Trophoblast cell (in vitro differentiated cells and primary cell): ENCODE results near the gene GPR143.

Source experiments
- DNase-seq, 2 donors: peaks; one replicate each; pipeline ENCODE4 v3.0.0-alpha.2; 2016
- H2AFZ ChIP-seq: 2 replicates; pipeline ENCODE4 v1.6.1; 2013; ENCODE audit warnings: low read length, moderate library complexity, mild to moderate bottlenecking; ENCODE audit not compliant: insufficient read depth, poor library complexity
- H2AK5ac ChIP-seq: 2 replicates; pipeline ENCODE4 v1.6.1; 2013; ENCODE audit warnings: mild to moderate bottlenecking, low read length
- H2BK120ac ChIP-seq: 2 replicates; pipeline ENCODE4 v1.6.1; 2013; ENCODE audit warnings: low read length, mild to moderate bottlenecking, moderate library complexity; ENCODE audit not compliant: insufficient read depth, poor library complexity
- H2BK12ac ChIP-seq: 2 replicates; pipeline ENCODE4 v1.6.1; 2013; ENCODE audit warnings: mild to moderate bottlenecking, low read length, moderate library complexity
- H2BK5ac ChIP-seq: 2 replicates; pipeline ENCODE4 v1.6.1; 2013; ENCODE audit warnings: low read length, low read depth, moderate library complexity, mild to moderate bottlenecking; ENCODE audit not compliant: poor library complexity
- H3K14ac ChIP-seq: 2 replicates; pipeline ENCODE4 v1.6.1; 2013; ENCODE audit warnings: mild to moderate bottlenecking, low read length
- H3K18ac ChIP-seq: 2 replicates; pipeline ENCODE4 v1.6.1; 2013; ENCODE audit warnings: mild to moderate bottlenecking, low read length
- H3K23ac ChIP-seq: 2 replicates; pipeline ENCODE4 v1.6.1; 2013; ENCODE audit warnings: low read length
- H3K27ac ChIP-seq: 2 replicates; pipeline ENCODE4 v1.5.1; 2013; ENCODE audit warnings: low read depth, mild to moderate bottlenecking, inconsistent platforms, low read length, moderate library complexity
- H3K27me3 ChIP-seq: 2 replicates; pipeline ENCODE4 v1.6.1; 2013; ENCODE audit warnings: inconsistent platforms, mild to moderate bottlenecking, low read length, moderate library complexity; ENCODE audit not compliant: insufficient read depth
- H3K36me3 ChIP-seq, 2 experiments: 1 replicate in 1 of 2; 2 replicates in 1 of 2; pipeline ENCODE4 v1.6.1; 2013; ENCODE audit warnings: low read length in 2 of 2, mild to moderate bottlenecking in 2 of 2, moderate library complexity in 1 of 2; ENCODE audit not compliant: insufficient read depth in 2 of 2, control insufficient read depth in 1 of 2
- H3K4ac ChIP-seq: 2 replicates; pipeline ENCODE4 v1.6.1; 2013; ENCODE audit warnings: low read depth, mild to moderate bottlenecking, low read length, moderate library complexity
- H3K4me1 ChIP-seq, 2 experiments: 1 replicate in 1 of 2; 2 replicates in 1 of 2; pipeline ENCODE4 v1.6.1; 2013; ENCODE audit warnings: low read length in 2 of 2, mild to moderate bottlenecking in 2 of 2, moderate library complexity in 1 of 2; ENCODE audit not compliant: insufficient read depth in 2 of 2, control insufficient read depth in 1 of 2
- H3K4me2 ChIP-seq: 2 replicates; pipeline ENCODE4 v1.6.1; 2013; ENCODE audit warnings: inconsistent platforms, mild to moderate bottlenecking, low read length, moderate library complexity
- H3K4me3 ChIP-seq: 2 replicates; pipeline ENCODE4 v1.5.1; 2013; ENCODE audit warnings: mild to moderate bottlenecking, low read depth, low read length, inconsistent platforms
- H3K79me1 ChIP-seq: one replicate; pipeline ENCODE4 v1.6.1; 2013; ENCODE audit warnings: low read length
- H3K79me2 ChIP-seq: 2 replicates; pipeline ENCODE4 v1.6.1; 2013; ENCODE audit warnings: low read length, mild to moderate bottlenecking; ENCODE audit not compliant: control insufficient read depth, insufficient read depth, poor library complexity
- H3K9ac ChIP-seq: 2 replicates; pipeline ENCODE4 v1.6.1; 2013; ENCODE audit warnings: mild to moderate bottlenecking, low read length
- H3K9me3 ChIP-seq: 2 replicates; pipeline ENCODE4 v1.6.1; 2013; ENCODE audit warnings: low read depth, mild to moderate bottlenecking, control low read depth, inconsistent platforms, low read length; ENCODE audit not compliant: insufficient read depth
- H4K12ac ChIP-seq: 2 replicates; pipeline ENCODE4 v1.6.1; 2013; ENCODE audit warnings: low read depth, mild to moderate bottlenecking, low read length, moderate library complexity
- H4K8ac ChIP-seq: 2 replicates; pipeline ENCODE4 v1.6.1; 2013; ENCODE audit warnings: low read depth, mild to moderate bottlenecking, low read length, moderate library complexity
- H4K91ac ChIP-seq: one replicate; pipeline ENCODE4 v1.6.1; 2013; ENCODE audit warnings: low read depth, mild to moderate bottlenecking, low read length, moderate library complexity
- WGBS: extraction: QIAGEN DNeasy Blood & Tissue Kit; methylation state at CpG from one replicate; pipeline ENCODE4 v1.1.7; 2013; ENCODE audit warnings: missing lambda C conversion rate; ENCODE audit not compliant: insufficient read length, insufficient coverage; ENCODE audit errors: extremely low coverage; 5-methylcytosine and 5-hydroxymethylcytosine counted together

GPR143 gene

DNA sequence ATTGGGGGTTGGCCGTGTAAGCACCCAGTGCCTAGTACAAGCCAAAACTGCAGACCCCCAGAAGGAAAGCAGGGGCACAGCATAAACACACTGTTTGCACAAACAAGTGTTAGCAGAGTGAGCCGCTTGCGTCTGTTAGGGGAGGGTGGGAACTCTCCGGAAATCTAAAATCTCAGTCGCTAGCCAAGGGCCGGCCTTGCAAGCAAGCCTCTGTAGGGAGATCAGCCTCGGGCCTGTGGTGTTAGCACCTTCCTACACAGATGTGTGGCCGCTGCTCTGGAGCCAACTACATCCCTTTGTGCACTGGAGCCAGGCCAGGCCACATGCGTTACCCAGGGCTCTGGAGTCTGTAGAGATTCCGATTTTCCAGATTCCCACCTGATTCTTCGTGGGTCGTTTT, 67.1 kb downstream of the GPR143 start:
- H3K27me3 ChIP-seq: no peaks in the 10 kb centered on the region
- H3K4me1 ChIP-seq: no peaks in the 10 kb centered on the region
- no peak overlapping the region for H2BK120ac ChIP-seq
- no peak overlapping the region for H2AFZ ChIP-seq
- no CpG with 5 or more reads among the region's 12 CpGs for WGBS
- no peak overlapping the region for H4K12ac ChIP-seq
- H3K79me1 ChIP-seq: no peaks in the 10 kb centered on the region
- no peak for DNase-seq
- no peak overlapping the region for H3K27ac ChIP-seq
- no peaks in the 10 kb centered on the region for H3K9me3 ChIP-seq
- no peak overlapping the region for H3K23ac ChIP-seq
- H3K4me2 ChIP-seq: no peak overlapping the region
- no peak overlapping the region for H3K4ac ChIP-seq
- no peaks in the 10 kb centered on the region for H3K79me2 ChIP-seq
- H4K8ac ChIP-seq: no peak overlapping the region
- H4K91ac ChIP-seq: no peak overlapping the region
- no peak overlapping the region for H2AK5ac ChIP-seq
- no peak overlapping the region for H3K14ac ChIP-seq
- no peak overlapping the region for H3K9ac ChIP-seq
- H2BK5ac ChIP-seq: no peak overlapping the region
- H2BK12ac ChIP-seq: no peak overlapping the region
- H3K36me3 ChIP-seq: peaks cover 15 to 27% of the 10 kb centered on the region in 2 experiments
- H3K18ac ChIP-seq: no peak overlapping the region
- no peak overlapping the region for H3K4me3 ChIP-seq

DNA sequence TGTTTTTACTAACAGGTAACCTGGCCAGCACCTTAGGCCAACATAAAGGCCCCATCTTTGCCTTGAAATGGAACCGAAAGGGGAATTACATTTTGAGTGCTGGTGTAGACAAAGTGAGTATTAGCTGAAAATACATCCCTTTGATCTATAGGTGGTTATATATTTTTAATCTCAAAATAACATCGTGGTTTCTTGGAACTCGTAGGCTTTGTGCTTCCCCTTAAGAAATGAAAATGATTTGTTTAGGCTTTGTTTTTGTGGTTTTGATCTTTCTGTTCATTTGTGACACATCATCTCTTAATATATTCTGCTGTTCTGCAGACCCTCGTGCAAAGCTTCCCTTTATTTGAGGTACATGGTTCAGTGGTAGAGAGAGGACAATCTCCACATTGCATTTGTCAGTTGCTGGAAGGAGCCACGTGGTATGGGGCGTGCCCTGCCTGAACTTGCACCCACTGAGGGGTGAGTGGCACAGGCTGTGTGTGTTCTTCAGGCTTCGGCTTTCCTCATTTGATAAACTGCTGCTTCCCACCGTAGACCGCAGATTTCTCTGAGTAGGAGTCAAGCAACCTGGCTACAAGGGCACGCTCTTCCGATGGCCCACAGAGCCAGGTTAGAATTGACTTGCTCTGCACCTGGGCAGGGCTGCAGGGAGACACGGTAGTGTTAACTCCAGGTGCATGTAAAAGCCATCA, 72.2 kb downstream of the GPR143 start:
- Histone ChIP-seq H2BK12ac (no peak overlapping the region), H4K12ac (no peak overlapping the region), H3K79me1 (no peaks in the 10 kb centered on the region), H4K8ac (no peak overlapping the region), H3K4ac (no peak overlapping the region), H3K36me3 (peaks cover 20 to 33% of the 10 kb centered on the region in 2 experiments), H3K79me2 (no peaks in the 10 kb centered on the region), H2AK5ac (no peak overlapping the region), H3K27me3 (no peaks in the 10 kb centered on the region), H4K91ac (no peak overlapping the region), H2BK120ac (no peak overlapping the region), H3K4me1 (no peaks in the 10 kb centered on the region), H3K14ac (no peak overlapping the region), H3K9me3 (peaks cover 3% of the 10 kb centered on the region), H3K23ac (no peak overlapping the region), H3K18ac (no peak overlapping the region), H3K27ac (no peak overlapping the region), H3K4me3 (no peak overlapping the region), H3K4me2 (no peak overlapping the region), H3K9ac (no peak overlapping the region), H2BK5ac (no peak overlapping the region), H2AFZ (no peak overlapping the region)
- no CpG with 5 or more reads among the region's 12 CpGs for WGBS
- no peak for DNase-seq

- Histone ChIP-seq H4K8ac (no peak overlapping the region), H3K27ac (no peak overlapping the region), H2BK5ac (no peak overlapping the region), H3K4me3 (no peak overlapping the region), H2BK120ac (no peak overlapping the region), H3K9ac (no peak overlapping the region), H3K14ac (no peak overlapping the region), H4K91ac (no peak overlapping the region), H3K4me2 (no peak overlapping the region), H3K4ac (no peak overlapping the region), H3K79me2 (no peaks in the 10 kb centered on the region), H2AK5ac (no peak overlapping the region), H3K18ac (no peak overlapping the region), H2BK12ac (no peak overlapping the region), H4K12ac (no peak overlapping the region), H2AFZ (no peak overlapping the region), H3K9me3 (peaks cover 3% of the 10 kb centered on the region), H3K23ac (no peak overlapping the region), H3K4me1 (no peaks in the 10 kb centered on the region), H3K79me1 (no peaks in the 10 kb centered on the region), H3K36me3 (peaks cover 18 to 21% of the 10 kb centered on the region in 2 experiments), H3K27me3 (no peaks in the 10 kb centered on the region)
- no peak for DNase-seq
- no CpG with 5 or more reads among the region's 5 CpGs for WGBS
These were observed 75.6 kb downstream of the GPR143 start for GRCh38 chrX:9690046-9690445.

DNA sequence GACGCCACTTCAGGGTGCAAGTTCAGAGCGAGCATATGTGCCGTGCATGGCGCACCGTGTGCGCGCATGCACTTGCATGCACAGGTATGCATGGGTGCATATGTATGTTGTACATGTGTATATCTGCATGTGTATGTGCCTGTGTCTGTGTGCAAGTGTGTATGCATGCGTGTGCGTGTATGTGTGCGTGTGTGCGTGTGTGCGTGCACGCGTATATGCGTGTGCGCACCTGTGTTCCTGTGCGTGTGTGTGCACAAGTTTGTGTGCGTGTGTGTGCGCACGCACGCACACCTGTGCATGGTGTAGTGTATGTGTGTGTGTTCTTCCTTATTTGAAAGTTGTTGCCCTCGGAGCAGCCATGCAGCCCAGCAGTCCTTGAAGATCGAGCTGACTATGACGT, 76.8 kb downstream of the GPR143 start:
- Histone ChIP-seq H2AK5ac (no peak overlapping the region), H3K4me1 (no peaks in the 10 kb centered on the region), H3K79me2 (no peaks in the 10 kb centered on the region), H4K12ac (no peak overlapping the region), H3K27ac (no peak overlapping the region), H3K79me1 (no peaks in the 10 kb centered on the region), H3K23ac (no peak overlapping the region), H4K8ac (no peak overlapping the region), H3K14ac (no peak overlapping the region), H2AFZ (no peak overlapping the region), H3K36me3 (peaks cover 18 to 23% of the 10 kb centered on the region in 2 experiments), H3K4me3 (no peak overlapping the region), H3K4ac (no peak overlapping the region), H3K9me3 (peaks cover 3% of the 10 kb centered on the region), H3K18ac (no peak overlapping the region), H3K27me3 (no peaks in the 10 kb centered on the region), H3K9ac (no peak overlapping the region), H4K91ac (no peak overlapping the region), H2BK12ac (no peak overlapping the region), H2BK5ac (no peak overlapping the region), H2BK120ac (no peak overlapping the region), H3K4me2 (no peak overlapping the region)
- WGBS: no CpG with 5 or more reads among the region's 24 CpGs
- no peak for DNase-seq
